Thoracic aorta (tissue), 2 donors: Measurements from ENCODE around the gene NCL. TPM values are rescaled to one million over a fixed set of nuclear protein-coding genes. Genes with fewer than 3 reads are reported as not detected.
A peak's percentile ranks its signal among the peaks of the same experiment; 100 is the strongest.

Experiments
- ATAC-seq: fragments of 150-250 bp; one replicate; pipeline ENCODE4 v1.8.0; 2017; ENCODE audit warnings: low read depth; ENCODE audit not compliant: insufficient number of reproducible peaks, low FRiP score
- DNase-seq: peaks from one replicate; pipeline ENCODE4 v3.0.0-alpha.2; 2020; ENCODE audit warnings: low spot score
- H3K27ac ChIP-seq, 2 donors: fragments of 200-600 bp; sonication (generic); 1 replicate in 1 of 2; 2 replicates in 1 of 2; pipeline ENCODE4 v1.5.1; 2016; ENCODE audit warnings: mild to moderate bottlenecking in 2 of 2, moderate library complexity in 2 of 2
- H3K27me3 ChIP-seq: fragments of 200-600 bp; sonication (generic); replicated peaks from 2 replicates; pipeline ENCODE4 v1.6.0; 2016; ENCODE audit warnings: mild to moderate bottlenecking; ENCODE audit not compliant: insufficient read depth
- H3K36me3 ChIP-seq: fragments of 200-600 bp; sonication (generic); one replicate; pipeline ENCODE4 v1.5.1; 2016
- H3K4me1 ChIP-seq, 2 donors: fragments of 200-600 bp; sonication (generic); 1 replicate in 1 of 2; 2 replicates in 1 of 2; pipeline versions ENCODE4 v1.5.1 to v1.6.0; 2016; ENCODE audit warnings: low read depth in 2 of 2, mild to moderate bottlenecking in 1 of 2; ENCODE audit not compliant: control insufficient read depth in 1 of 2
- H3K4me3 ChIP-seq: fragments of 200-600 bp; sonication (generic); 2 replicates; pipeline ENCODE4 v1.5.1; 2016; ENCODE audit warnings: mild to moderate bottlenecking
- H3K9me3 ChIP-seq: fragments of 200-600 bp; sonication (generic); 2 replicates; pipeline ENCODE4 v1.5.1; 2016
- total RNA-seq, 2 donors: library from RNA; depleted of rRNA; stranded (reverse); fragments of >200 nt; gene quantifications; one replicate each; pipeline versions ENCODE4 v1.1.0 to v1.2.3, GENCODE V29; 2016
- TF ChIP-seq, protein P1 (sequence below): fragments of 200-600 bp; sonication (generic); IDR thresholded peaks from one replicate; pipeline ENCODE4 v1.5.1; 2019; ENCODE audit warnings: antibody characterized with exemption

NCL gene, protein sequence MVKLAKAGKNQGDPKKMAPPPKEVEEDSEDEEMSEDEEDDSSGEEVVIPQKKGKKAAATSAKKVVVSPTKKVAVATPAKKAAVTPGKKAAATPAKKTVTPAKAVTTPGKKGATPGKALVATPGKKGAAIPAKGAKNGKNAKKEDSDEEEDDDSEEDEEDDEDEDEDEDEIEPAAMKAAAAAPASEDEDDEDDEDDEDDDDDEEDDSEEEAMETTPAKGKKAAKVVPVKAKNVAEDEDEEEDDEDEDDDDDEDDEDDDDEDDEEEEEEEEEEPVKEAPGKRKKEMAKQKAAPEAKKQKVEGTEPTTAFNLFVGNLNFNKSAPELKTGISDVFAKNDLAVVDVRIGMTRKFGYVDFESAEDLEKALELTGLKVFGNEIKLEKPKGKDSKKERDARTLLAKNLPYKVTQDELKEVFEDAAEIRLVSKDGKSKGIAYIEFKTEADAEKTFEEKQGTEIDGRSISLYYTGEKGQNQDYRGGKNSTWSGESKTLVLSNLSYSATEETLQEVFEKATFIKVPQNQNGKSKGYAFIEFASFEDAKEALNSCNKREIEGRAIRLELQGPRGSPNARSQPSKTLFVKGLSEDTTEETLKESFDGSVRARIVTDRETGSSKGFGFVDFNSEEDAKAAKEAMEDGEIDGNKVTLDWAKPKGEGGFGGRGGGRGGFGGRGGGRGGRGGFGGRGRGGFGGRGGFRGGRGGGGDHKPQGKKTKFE
- total RNA-seq = 100 to 1,000 TPM in 1 of 2 donors, 10 to 100 TPM in 1; 80.4 to 210 TPM

DNA sequence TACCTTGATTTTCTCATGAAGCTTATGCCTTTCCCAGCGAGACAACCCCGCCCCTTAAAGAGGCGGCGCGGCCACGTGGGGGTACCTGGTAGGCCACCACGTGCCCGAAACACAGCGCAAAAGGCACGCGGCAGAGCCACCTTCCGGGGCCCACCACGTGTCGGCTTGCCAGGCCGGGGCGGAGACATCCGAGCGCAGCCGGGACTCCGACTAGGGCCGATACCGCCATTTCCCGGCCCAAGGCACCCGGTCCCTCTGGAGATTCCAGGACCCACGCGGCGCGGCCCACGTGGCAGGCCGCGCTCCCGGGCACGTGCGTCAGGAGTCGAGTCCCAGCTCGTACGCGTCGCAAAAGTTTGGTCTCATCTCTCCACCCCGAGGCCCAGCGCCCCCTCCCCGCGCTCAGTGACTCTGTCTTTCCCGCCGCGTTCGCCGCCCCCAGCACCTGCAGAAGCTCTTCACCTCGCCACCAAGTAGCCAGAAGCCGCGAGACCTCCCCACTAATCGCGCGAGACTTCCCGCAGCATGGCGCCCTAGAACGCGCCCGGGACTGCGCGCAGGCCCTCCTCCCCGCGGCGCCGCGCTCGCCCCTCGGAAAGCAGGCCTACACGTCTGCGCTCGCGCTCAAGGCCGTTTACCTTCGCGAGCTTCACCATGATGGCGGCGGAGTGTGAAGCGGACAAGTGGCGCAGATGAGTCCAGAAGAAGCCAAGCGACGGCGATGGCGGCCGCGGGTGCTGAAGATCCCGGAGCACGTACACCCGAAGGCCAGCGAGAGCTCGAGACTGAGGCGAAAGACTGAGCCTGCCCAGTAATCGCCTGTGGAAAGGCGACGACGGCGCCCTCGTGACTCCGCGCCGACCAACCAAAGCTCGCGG lies at the start of gene NCL:
NCL (minus strand) TSS at position 787 of the 878 bp plus-strand sequence; CDS start at position 656, 131 bp downstream.
- H3K4me1 ChIP-seq = peaks cover 20 to 28% of the 10 kb centered on the region in 2 donors
- no peak for DNase-seq
- TF ChIP-seq, protein P1, sequence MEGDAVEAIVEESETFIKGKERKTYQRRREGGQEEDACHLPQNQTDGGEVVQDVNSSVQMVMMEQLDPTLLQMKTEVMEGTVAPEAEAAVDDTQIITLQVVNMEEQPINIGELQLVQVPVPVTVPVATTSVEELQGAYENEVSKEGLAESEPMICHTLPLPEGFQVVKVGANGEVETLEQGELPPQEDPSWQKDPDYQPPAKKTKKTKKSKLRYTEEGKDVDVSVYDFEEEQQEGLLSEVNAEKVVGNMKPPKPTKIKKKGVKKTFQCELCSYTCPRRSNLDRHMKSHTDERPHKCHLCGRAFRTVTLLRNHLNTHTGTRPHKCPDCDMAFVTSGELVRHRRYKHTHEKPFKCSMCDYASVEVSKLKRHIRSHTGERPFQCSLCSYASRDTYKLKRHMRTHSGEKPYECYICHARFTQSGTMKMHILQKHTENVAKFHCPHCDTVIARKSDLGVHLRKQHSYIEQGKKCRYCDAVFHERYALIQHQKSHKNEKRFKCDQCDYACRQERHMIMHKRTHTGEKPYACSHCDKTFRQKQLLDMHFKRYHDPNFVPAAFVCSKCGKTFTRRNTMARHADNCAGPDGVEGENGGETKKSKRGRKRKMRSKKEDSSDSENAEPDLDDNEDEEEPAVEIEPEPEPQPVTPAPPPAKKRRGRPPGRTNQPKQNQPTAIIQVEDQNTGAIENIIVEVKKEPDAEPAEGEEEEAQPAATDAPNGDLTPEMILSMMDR = no peak

DNA sequence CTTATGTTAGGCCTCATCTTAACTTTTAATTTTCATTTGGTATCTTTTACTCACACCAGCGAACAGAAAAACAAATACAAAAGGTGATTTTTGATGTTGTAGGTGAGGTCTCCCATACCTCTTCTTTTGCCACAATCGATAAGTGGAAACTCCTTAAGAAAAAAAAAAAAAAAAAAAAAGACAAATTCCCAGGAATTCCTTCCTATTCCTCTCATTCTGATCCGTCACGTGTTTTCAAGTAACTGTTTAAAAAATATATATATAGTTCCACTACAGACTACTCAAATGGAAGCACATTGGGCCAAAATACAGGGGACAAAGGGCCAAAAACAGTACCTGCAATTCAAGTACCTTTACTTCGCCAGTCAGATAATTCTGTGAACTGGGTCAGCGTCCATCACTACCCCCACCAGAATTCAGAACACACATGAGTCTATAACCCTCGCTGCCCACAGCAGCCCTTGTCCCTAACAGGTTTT lies 49.5 kb upstream of the NCL start:
- H3K36me3 ChIP-seq = no peaks in the 10 kb centered on the region
- no peaks in the 10 kb centered on the region for H3K9me3 ChIP-seq
- peak overlapping the region; percentile 86 for H3K4me3 ChIP-seq
- TF ChIP-seq, protein P1 = no peak
- no peak for DNase-seq
- H3K27ac ChIP-seq = peak overlapping the region; percentile 77 to 80
- peaks cover 0 to 5% of the 10 kb centered on the region in 2 donors for H3K4me1 ChIP-seq
- no peaks in the 10 kb centered on the region for H3K27me3 ChIP-seq
- ATAC-seq = peak; percentile 12

More for the DNA sequence above, at the start of gene NCL:
- ATAC-seq = peak; percentile 90
- Histone ChIP-seq H3K36me3 (peaks cover 33% of the 10 kb centered on the region), H3K27ac (peak within 1 kb of the TSS; percentile 92 to 100), H3K4me3 (peak within 1 kb of the TSS; percentile 80), H3K9me3 (no peaks in the 10 kb centered on the region), H3K27me3 (no peaks in the 10 kb centered on the region)

DNA sequence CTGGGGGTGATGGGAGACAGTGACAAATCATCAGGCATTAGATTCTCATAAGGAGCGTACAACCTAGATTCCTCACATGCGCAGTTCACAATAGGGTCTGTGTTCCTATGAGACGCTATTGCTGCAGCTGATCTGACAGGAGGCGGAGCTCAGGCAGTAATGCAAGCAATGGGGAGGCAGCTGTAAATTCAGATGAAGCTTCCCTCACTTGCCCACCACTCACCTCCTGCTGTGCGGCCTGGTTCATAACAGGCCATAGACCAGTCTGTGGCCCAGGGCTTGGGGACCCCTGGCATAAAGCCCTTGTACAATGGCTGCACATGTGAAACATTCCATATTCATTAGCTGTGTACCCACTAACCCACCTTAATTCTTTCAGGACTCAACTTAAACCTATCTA lies 47.9 kb upstream of the NCL start:
- H3K36me3 ChIP-seq = no peaks in the 10 kb centered on the region
- TF ChIP-seq, protein P1 = no peak
- H3K4me3 ChIP-seq = no peak overlapping the region
- peaks cover 0 to 5% of the 10 kb centered on the region in 2 donors for H3K4me1 ChIP-seq
- no peaks in the 10 kb centered on the region for H3K27me3 ChIP-seq
- ATAC-seq (no peak), DNase-seq (no peak)
- no peak overlapping the region for H3K27ac ChIP-seq
- no peaks in the 10 kb centered on the region for H3K9me3 ChIP-seq

DNA sequence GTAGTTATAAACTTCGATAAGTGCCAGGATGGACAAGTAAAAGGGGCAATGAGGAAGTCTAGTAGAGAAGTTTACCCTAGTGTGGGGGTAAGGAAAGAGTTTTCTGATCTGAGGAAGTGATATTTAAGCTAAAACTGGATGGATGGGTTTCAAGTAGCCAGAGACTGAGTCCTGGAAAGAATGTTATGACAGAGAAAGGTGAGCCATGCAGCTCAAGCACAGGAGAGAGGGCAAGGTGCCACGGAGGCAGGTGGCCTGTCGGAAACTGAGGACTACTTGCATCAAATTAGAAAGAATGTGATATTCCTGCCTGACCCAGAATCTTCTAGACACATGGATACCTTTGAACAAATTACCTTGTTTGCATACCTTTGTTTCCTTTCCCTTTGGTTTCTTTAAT lies 39.5 kb upstream of the NCL start:
- H3K27ac ChIP-seq = no peak overlapping the region
- TF ChIP-seq, protein P1 = no peak
- ATAC-seq (no peak), DNase-seq (no peak)
- no peak overlapping the region for H3K4me3 ChIP-seq
- no peaks in the 10 kb centered on the region for H3K4me1 ChIP-seq
- no peaks in the 10 kb centered on the region for H3K9me3 ChIP-seq
- no peaks in the 10 kb centered on the region for H3K36me3 ChIP-seq
- no peaks in the 10 kb centered on the region for H3K27me3 ChIP-seq
